ENCODE results near the gene R3HDM2.
"Not testable (repeated sequence)": the region's sequence is repeated elsewhere in the genome, so short reads cannot be mapped to it uniquely, and the experiment has no call there.

GRCh38 chr12:57399718-57400463 is 31.0 kb downstream of the R3HDM2 start:
- TF ChIP-seq CTCF (IDR thresholded peaks at IDR 0.05; ENCODE audit: low read depth, low read length, missing input control); ATF3 (IDR thresholded peaks at IDR 0.05); MAX (IDR thresholded peaks at IDR 0.05); RXRA (IDR thresholded peaks at IDR 0.05); TAF1 (conservative IDR thresholded peaks at IDR 0.05); HNF4A (conservative IDR thresholded peaks at IDR 0.05); FOXA1 (IDR thresholded peaks at IDR 0.05); EGR1 (IDR thresholded peaks at IDR 0.05; ENCODE audit: low read depth in 2 of 2); RAD21 (IDR thresholded peaks at IDR 0.05); ZBTB33 (IDR thresholded peaks at IDR 0.05); FOXA2 (IDR thresholded peaks at IDR 0.05); GABPA (IDR thresholded peaks at IDR 0.05 in 1 of 2, conservative IDR thresholded peaks at IDR 0.05 in 1 of 2); YY1 (IDR thresholded peaks at IDR 0.05); JUND (IDR thresholded peaks at IDR 0.05): not testable (repeated sequence)

Measured in liver (tissue), 3 donors.